ENCODE data around the gene MVB12B. TPM values are rescaled to one million over a fixed set of nuclear protein-coding genes. Genes with fewer than 3 reads are reported as not detected.

Gene MVB12B
- total RNA-seq, 2 experiments from 2014 or later: 17.4 to 19.9 TPM

DNA sequence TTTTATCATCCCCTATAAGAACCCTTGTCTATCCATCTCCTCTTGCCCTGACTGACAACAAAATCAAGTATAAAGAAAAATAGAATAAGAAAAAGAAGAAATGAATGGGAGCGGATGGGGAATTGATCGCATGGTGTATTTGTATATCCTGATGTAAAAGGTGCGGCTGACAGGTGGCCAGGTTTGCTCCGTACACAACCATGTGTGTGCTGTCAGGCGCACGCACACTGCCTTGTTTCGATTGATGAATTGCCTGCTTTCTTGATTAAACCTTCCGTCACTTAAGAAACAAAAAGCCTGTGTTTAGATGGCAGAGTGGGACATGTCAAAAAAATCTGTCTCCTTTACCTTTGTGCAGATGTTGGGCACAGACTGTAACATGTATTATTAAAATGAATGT, 102.6 kb downstream of the MVB12B start:
- H3K9me3 Mint-ChIP-seq (ENCODE audit: insufficient read depth): no peaks in the 10 kb centered on the region
- no peak overlapping the region for H3K27ac Mint-ChIP-seq
- DNase-seq (no peak), ATAC-seq (no peak)
- CTCF ChIA-PET: interaction anchor here (1.3 kb wide), 1 partner anchor 10 kb away, joined by 3 read pairs; no protein-coding TSS in a partner anchor
- POLR2A ChIA-PET: no interaction called here
- no peaks in the 10 kb centered on the region for H3K27me3 Mint-ChIP-seq (ENCODE audit: low read depth)
- peaks cover 8% of the 10 kb centered on the region for H3K4me1 Mint-ChIP-seq (ENCODE audit: low read depth)
- no peak overlapping the region for H3K4me3 Mint-ChIP-seq
- H3K36me3 Mint-ChIP-seq (ENCODE audit: low read depth): peaks cover 16% of the 10 kb centered on the region

DNA sequence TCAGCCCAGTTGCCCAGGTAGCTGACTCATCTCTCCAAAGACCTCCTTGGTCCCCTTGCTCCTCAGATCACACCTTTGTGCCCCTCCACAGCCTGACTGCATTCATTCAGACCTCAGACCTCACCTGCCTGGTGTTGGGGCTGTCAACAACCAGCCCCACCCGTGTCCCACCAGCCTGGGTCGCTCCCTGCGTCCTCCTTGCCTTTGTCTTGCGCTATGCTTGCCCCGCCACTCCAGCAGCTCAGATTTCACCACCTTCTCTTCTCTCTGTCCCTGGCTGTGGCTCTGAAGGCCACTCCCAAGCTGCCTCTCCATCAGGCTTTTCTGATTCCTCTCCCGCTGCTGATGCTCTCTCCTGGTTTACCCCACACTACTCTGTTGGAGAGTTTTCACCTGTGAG, 103.5 kb downstream of the MVB12B start:
- Mint-ChIP-seq H3K4me3 (no peak overlapping the region), H3K27me3 (ENCODE audit: low read depth) (no peaks in the 10 kb centered on the region), H3K36me3 (ENCODE audit: low read depth) (peaks cover 10% of the 10 kb centered on the region), H3K4me1 (ENCODE audit: low read depth) (peaks cover 4% of the 10 kb centered on the region), H3K9me3 (ENCODE audit: insufficient read depth) (no peaks in the 10 kb centered on the region), H3K27ac (peak overlapping the region; percentile 2)
- ChIA-PET POLR2A (no interaction called here), CTCF (interaction anchor here (1.3 kb wide), 1 partner anchor 9 kb away, joined by 3 read pairs; no protein-coding TSS in a partner anchor)
- no peak for ATAC-seq
- DNase-seq: no peak

- ChIA-PET CTCF (no interaction called here), POLR2A (no interaction called here)
- ATAC-seq: no peak
- no peak for DNase-seq
- no peaks in the 10 kb centered on the region for H3K27me3 Mint-ChIP-seq (ENCODE audit: low read depth)
- no peak overlapping the region for H3K4me3 Mint-ChIP-seq
- H3K4me1 Mint-ChIP-seq (ENCODE audit: low read depth): peaks cover 4% of the 10 kb centered on the region
- H3K9me3 Mint-ChIP-seq (ENCODE audit: insufficient read depth): no peaks in the 10 kb centered on the region
- peaks cover 10% of the 10 kb centered on the region for H3K36me3 Mint-ChIP-seq (ENCODE audit: low read depth)
- no peak overlapping the region for H3K27ac Mint-ChIP-seq
Measured at GRCh38 chr9:126431077-126431742, 104.6 kb downstream of the MVB12B start.

DNA sequence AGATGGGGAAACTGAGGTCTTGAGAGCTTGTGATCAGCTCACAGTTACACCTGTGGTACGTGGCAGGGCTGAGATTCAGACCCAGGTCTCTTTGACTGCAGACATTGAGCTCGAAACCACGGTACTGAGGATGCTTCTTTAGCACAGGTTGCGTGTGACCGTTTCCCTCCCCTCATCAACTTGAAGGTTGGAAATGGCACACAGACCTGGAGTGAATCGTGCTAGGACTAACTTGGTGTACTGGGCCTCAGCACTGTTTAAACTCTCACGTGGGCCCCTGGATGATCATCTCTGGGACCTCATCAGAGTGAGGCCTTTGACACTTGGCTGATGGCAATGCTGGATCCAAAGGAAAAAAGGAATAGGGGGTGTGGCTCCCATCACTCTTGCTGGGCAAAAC, 106.0 kb downstream of the MVB12B start:
- Mint-ChIP-seq H3K27me3 (ENCODE audit: low read depth) (no peaks in the 10 kb centered on the region), H3K9me3 (ENCODE audit: insufficient read depth) (no peaks in the 10 kb centered on the region), H3K36me3 (ENCODE audit: low read depth) (peaks cover 8% of the 10 kb centered on the region), H3K27ac (no peak overlapping the region), H3K4me1 (ENCODE audit: low read depth) (peaks cover 4% of the 10 kb centered on the region), H3K4me3 (no peak overlapping the region)
- ATAC-seq: no peak
- ChIA-PET POLR2A (no interaction called here), CTCF (interaction anchor here (0.8 kb wide), 1 partner anchor 16 kb away, joined by 3 read pairs; no protein-coding TSS in a partner anchor)
- DNase-seq: no peak

DNA sequence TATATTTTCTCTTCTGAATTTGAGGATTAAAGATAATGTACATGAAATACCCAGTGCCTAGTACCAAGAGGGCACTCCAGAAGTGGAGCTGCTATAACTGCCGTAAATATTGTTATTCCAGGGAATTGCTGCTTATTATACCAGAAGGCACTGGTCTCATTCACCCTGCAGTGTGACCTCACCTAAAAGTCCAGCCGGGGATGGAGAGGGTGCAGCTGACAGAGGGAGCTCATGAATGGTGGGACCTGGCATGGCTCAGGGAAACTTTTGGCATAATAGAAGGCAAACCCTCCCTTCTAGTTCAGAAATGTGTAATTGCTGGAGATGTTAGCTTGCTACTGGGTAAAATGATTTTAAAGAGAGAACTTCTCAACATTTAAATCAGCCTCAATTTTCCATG, 108.5 kb downstream of the MVB12B start:
- ChIA-PET POLR2A (no interaction called here), CTCF (interaction anchor here (1.0 to 1.7 kb wide), 4 partner anchors 16 to 64 kb away, joined by 5 to 6 read pairs (median 6); no protein-coding TSS in a partner anchor)
- peaks cover 7% of the 10 kb centered on the region for H3K36me3 Mint-ChIP-seq (ENCODE audit: low read depth)
- no peak overlapping the region for H3K4me3 Mint-ChIP-seq
- ATAC-seq: no peak
- no peak for DNase-seq
- H3K4me1 Mint-ChIP-seq (ENCODE audit: low read depth): peaks cover 10% of the 10 kb centered on the region
- H3K27ac Mint-ChIP-seq: no peak overlapping the region
- no peaks in the 10 kb centered on the region for H3K9me3 Mint-ChIP-seq (ENCODE audit: insufficient read depth)
- H3K27me3 Mint-ChIP-seq (ENCODE audit: low read depth): no peaks in the 10 kb centered on the region

DNA sequence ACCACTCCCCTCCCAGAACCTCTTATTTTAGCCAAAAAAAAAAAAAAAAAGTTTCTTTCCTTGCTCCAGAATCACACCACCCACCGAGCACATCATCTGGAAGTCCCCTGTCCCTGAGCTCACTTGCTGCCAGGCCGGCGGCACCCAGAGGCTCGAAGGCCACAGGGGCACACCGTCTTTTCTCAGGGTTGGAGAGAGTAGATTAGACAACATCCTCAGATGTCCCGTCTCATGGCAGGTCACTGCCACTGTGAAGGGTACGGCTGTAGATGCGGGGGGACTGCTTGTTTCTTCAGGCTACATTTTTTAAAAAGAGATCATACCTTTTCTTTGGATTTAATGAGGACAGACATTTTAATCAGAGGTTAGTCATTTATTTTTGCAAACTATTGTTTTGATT, 109.0 kb downstream of the MVB12B start:
- ChIA-PET POLR2A (no interaction called here), CTCF (interaction anchor here (1.0 to 1.7 kb wide), 4 partner anchors 16 to 63 kb away, joined by 5 to 6 read pairs (median 6); no protein-coding TSS in a partner anchor)
- Mint-ChIP-seq H3K4me1 (ENCODE audit: low read depth) (peaks cover 10% of the 10 kb centered on the region), H3K27ac (no peak overlapping the region), H3K36me3 (ENCODE audit: low read depth) (peaks cover 5% of the 10 kb centered on the region), H3K4me3 (no peak overlapping the region), H3K9me3 (ENCODE audit: insufficient read depth) (no peaks in the 10 kb centered on the region), H3K27me3 (ENCODE audit: low read depth) (no peaks in the 10 kb centered on the region)
- no peak for DNase-seq
- no peak for ATAC-seq

DNA sequence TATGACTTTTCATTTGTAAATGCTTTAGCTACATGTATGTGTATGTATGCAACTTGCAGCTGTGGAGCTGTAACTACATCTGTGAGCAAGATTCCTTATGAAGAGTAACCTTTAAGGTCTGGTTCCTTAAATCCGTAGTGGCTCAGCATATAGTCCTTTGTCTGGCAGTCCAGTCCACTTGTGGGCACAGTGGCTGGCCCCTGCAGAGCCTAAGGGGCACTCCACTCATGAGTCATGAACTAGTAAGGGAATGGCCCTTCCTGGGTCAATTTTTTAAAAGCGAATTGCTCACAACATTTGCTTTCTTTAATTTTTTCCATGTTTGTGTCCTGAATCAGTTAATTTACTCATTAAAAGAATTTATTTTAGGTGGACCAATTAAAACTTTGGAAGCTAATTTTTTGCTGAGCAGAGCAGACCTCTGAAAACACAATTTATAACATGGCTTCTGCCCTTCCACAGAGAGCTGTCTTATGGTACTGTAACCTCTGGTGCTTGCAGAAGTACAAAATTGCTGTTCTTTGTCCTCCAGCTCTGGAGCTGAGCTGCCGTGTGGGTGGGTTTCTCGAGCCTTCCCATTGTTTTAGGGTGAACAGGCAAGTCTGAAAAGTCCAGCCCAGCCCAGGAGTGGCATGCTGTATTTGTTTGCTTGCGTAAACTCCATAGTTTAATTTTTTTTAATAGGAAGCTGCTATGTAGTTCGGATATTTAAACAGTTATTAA, 110.1 kb downstream of the MVB12B start:
- ATAC-seq (no peak), DNase-seq (no peak)
- POLR2A ChIA-PET: interaction anchor here (0.7 kb wide), 1 partner anchor 37 kb away, joined by 3 read pairs; no protein-coding TSS in a partner anchor
- Mint-ChIP-seq H3K36me3 (ENCODE audit: low read depth) (peaks cover 5% of the 10 kb centered on the region), H3K4me1 (ENCODE audit: low read depth) (peaks cover 10% of the 10 kb centered on the region), H3K4me3 (no peak overlapping the region), H3K27me3 (ENCODE audit: low read depth) (no peaks in the 10 kb centered on the region), H3K27ac (no peak overlapping the region), H3K9me3 (ENCODE audit: insufficient read depth) (no peaks in the 10 kb centered on the region)
- CTCF ChIA-PET: interaction anchor here (0.8 to 2.1 kb wide), 7 partner anchors 13 to 121 kb away, joined by 3 to 8 read pairs (median 4); no protein-coding TSS in a partner anchor

DNA sequence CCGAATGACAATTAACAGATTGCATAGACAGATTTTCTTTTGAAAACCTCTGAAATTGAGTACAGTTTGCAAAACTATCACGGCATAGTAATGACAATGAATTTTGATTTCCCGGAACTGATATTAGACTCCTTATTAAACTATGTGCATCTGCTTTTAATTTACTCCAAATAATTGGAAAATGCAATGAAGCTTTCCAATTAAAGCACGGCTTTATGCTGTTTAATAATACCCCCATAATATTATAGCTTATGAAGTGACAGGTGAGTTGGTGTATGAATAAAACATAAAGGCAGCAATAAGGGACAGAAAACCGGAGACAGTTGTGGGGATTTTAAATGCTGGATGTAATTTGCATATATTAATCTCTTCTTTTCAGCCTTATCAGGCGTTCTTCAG, 110.6 kb downstream of the MVB12B start:
- ChIA-PET POLR2A (no interaction called here), CTCF (interaction anchor here (0.8 to 2.1 kb wide), 6 partner anchors 12 to 121 kb away, joined by 3 to 8 read pairs (median 4); no protein-coding TSS in a partner anchor)
- Mint-ChIP-seq H3K4me3 (no peak overlapping the region), H3K27ac (no peak overlapping the region), H3K9me3 (ENCODE audit: insufficient read depth) (no peaks in the 10 kb centered on the region), H3K4me1 (ENCODE audit: low read depth) (peaks cover 10% of the 10 kb centered on the region), H3K27me3 (ENCODE audit: low read depth) (no peaks in the 10 kb centered on the region), H3K36me3 (ENCODE audit: low read depth) (peaks cover 8% of the 10 kb centered on the region)
- DNase-seq: no peak
- ATAC-seq: no peak

DNA sequence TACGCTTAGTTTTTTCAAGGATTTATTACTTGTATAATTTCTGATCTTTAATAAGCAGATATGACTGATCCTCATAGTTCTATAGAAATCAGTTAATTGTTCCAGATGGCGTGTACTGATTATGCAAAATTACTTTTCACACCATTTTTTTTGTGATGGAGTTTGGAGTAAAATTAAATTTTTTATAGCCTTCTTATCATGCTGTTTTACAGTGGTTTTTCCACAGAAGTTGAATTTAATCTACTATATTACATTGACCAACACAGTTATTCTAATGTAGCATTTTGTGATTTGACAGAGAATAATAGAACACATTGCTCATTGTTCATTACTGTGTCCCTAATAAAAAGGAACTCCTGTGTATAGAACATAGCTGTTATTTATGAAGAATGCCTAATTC, 111.1 kb downstream of the MVB12B start:
- Mint-ChIP-seq H3K27me3 (ENCODE audit: low read depth) (no peaks in the 10 kb centered on the region), H3K4me3 (no peak overlapping the region), H3K36me3 (ENCODE audit: low read depth) (peaks cover 8% of the 10 kb centered on the region), H3K9me3 (ENCODE audit: insufficient read depth) (no peaks in the 10 kb centered on the region), H3K4me1 (ENCODE audit: low read depth) (peaks cover 10% of the 10 kb centered on the region), H3K27ac (no peak overlapping the region)
- DNase-seq (no peak), ATAC-seq (no peak)
- ChIA-PET CTCF (interaction anchor here (1.2 to 2.1 kb wide), 4 partner anchors 32 to 61 kb away, joined by 3 to 8 read pairs (median 4); no protein-coding TSS in a partner anchor), POLR2A (no interaction called here)

GRCh38 chr9:126438741-126439401, 112.2 kb downstream of the MVB12B start:
- Mint-ChIP-seq H3K9me3 (ENCODE audit: insufficient read depth) (no peaks in the 10 kb centered on the region), H3K4me3 (no peak overlapping the region), H3K36me3 (ENCODE audit: low read depth) (peaks cover 8% of the 10 kb centered on the region), H3K4me1 (ENCODE audit: low read depth) (peaks cover 17% of the 10 kb centered on the region), H3K27ac (no peak overlapping the region), H3K27me3 (ENCODE audit: low read depth) (no peaks in the 10 kb centered on the region)
- ChIA-PET CTCF (interaction anchor here (1.1 to 2.6 kb wide), 3 partner anchors 9 to 52 kb away, joined by 3 to 11 read pairs (median 8); no protein-coding TSS in a partner anchor), POLR2A (no interaction called here)
- no peak for ATAC-seq
- DNase-seq: no peak

- Mint-ChIP-seq H3K36me3 (ENCODE audit: low read depth) (peaks cover 8% of the 10 kb centered on the region), H3K4me1 (ENCODE audit: low read depth) (peaks cover 18% of the 10 kb centered on the region), H3K9me3 (ENCODE audit: insufficient read depth) (no peaks in the 10 kb centered on the region), H3K27me3 (ENCODE audit: low read depth) (no peaks in the 10 kb centered on the region), H3K27ac (no peak overlapping the region), H3K4me3 (no peak overlapping the region)
- no peak for ATAC-seq
- no peak for DNase-seq
- POLR2A ChIA-PET: no interaction called here
- CTCF ChIA-PET: interaction anchor here (1.1 to 2.6 kb wide), 2 partner anchors 10 to 41 kb away, joined by 3 to 11 read pairs; no protein-coding TSS in a partner anchor
Measured at GRCh38 chr9:126439402-126439765, 112.8 kb downstream of the MVB12B start.

All from activated CD8-positive, alpha-beta T cell treated with anti-CD3 and anti-CD28 coated beads, Interleukin-2, amount 10 ng/mL, durations not matched to agents 7 days and 5 days (primary cell).